Panc1 (cell line): ENCODE data around the gene KDM4E. TPM values are rescaled to one million over a fixed set of nuclear protein-coding genes. Genes with fewer than 3 reads are reported as not detected.

ENCODE experiments used
- ATAC-seq: fragments of 200-7000 bp; cut with Tn5 transposase; 2 replicates; pipeline ENCODE4 v1.9.1; 2020; ENCODE audit warnings: mild to moderate bottlenecking, moderate library complexity
- BruUV-seq: library from RNA; stranded (reverse); fragments of 400-500 nt; replicated peaks from 2 replicates; lab custom pipeline; 2021; lab: Mats Ljungman, UMichigan
- CTCF ChIA-PET: fragments of 300-600 bp; sonication (Branson Sonifier 250); formaldehyde crosslinking; loops from one replicate; lab custom pipeline; 2022; ENCODE audit warnings: antibody characterized with exemption; lab: Charles Lee
- POLR2A ChIA-PET: fragments of 300-600 bp; sonication (Branson Sonifier 250); formaldehyde crosslinking; loops from one replicate; lab custom pipeline; 2022; ENCODE audit warnings: antibody characterized with exemption; lab: Charles Lee
- DNase-seq: peaks from one replicate; pipeline ENCODE4 v3.0.0-alpha.2; 2010; ENCODE audit warnings: low read depth, low spot score
- H3K27ac ChIP-seq: 2 replicates; pipeline ENCODE4 v1.5.1; 2011; ENCODE audit warnings: mild to moderate bottlenecking, low read length, inconsistent platforms
- H3K27me3 ChIP-seq: fragments of 200-500 bp; sonication (Bioruptor generic); 2 replicates; pipeline ENCODE4 v1.6.0; 2014; ENCODE audit warnings: low read length, inconsistent platforms; ENCODE audit not compliant: control insufficient read depth, insufficient read depth
- H3K36me3 ChIP-seq: fragments of 200-500 bp; sonication (Bioruptor generic); 2 replicates; pipeline ENCODE4 v1.5.1; 2014; ENCODE audit warnings: inconsistent platforms, mild to moderate bottlenecking, low read length, moderate library complexity; ENCODE audit not compliant: control insufficient read depth, insufficient read depth
- H3K4me1 ChIP-seq: 2 replicates; pipeline ENCODE4 v1.5.1; 2011; ENCODE audit warnings: inconsistent platforms, mild to moderate bottlenecking, low read length, moderate library complexity; ENCODE audit not compliant: control insufficient read depth, insufficient read depth
- H3K4me3 ChIP-seq, 2 experiments: 2 replicates each; pipeline ENCODE4 v1.5.1; 2011 to 2012; ENCODE audit warnings: low read depth in 2 of 2, low read length in 2 of 2, mild to moderate bottlenecking in 2 of 2, inconsistent platforms in 1 of 2, moderate library complexity in 1 of 2
- H3K9me3 ChIP-seq: fragments of 200-500 bp; sonication (Bioruptor generic); 2 replicates; pipeline ENCODE4 v1.5.1; 2014; ENCODE audit warnings: low read depth, mild to moderate bottlenecking, inconsistent platforms, low read length, moderate library complexity; ENCODE audit not compliant: control insufficient read depth, insufficient read depth
- CTCF ChIP-seq: fragments of 450-650 bp; IDR thresholded peaks from 2 replicates; pipeline ENCODE4 v1.5.1; 2017; ENCODE audit warnings: mild to moderate bottlenecking
- POLR2AphosphoS5 ChIP-seq: IDR thresholded peaks from 2 replicates; pipeline ENCODE4 v1.6.1; 2012; ENCODE audit warnings: mild to moderate bottlenecking, low read depth, low read length, moderate library complexity
- REST ChIP-seq, 2 experiments: IDR thresholded peaks; 2 replicates each; pipeline ENCODE4 v1.6.1; 2011 to 2012; ENCODE audit warnings: low read depth in 2 of 2, control low read depth in 1 of 2, low read length in 1 of 2, mild to moderate bottlenecking in 1 of 2, moderate library complexity in 1 of 2; ENCODE audit not compliant: insufficient read depth in 1 of 2
- SIN3A ChIP-seq: IDR thresholded peaks from 2 replicates; pipeline ENCODE4 v1.6.1; 2012; ENCODE audit warnings: low read depth, mild to moderate bottlenecking, low read length, moderate library complexity, borderline replicate concordance; ENCODE audit not compliant: insufficient read depth
- TCF7L2 ChIP-seq: IDR thresholded peaks from 2 replicates; pipeline ENCODE4 v1.6.1; 2011; ENCODE audit warnings: mild to moderate bottlenecking, low read depth, low read length, inconsistent platforms
- in situ Hi-C: cut with HindIII; loops from 2 replicates; pipeline ENCODE4 v1.10.0; 2016; ENCODE audit warnings: low sequenced_read_pairs, low pct_unique_long_range_greater_than_20kb
- intact Hi-C: fragments of 100-400 bp; cut with micrococcal nuclease; formaldehyde crosslinking; loops from one replicate; pipeline ENCODE4 v1.10.0; 2022; ENCODE audit not compliant: unreplicated experiment
- total RNA-seq: library from RNA; stranded (reverse); gene quantifications from one replicate; pipeline ENCODE4 v1.2.1, GENCODE V29; 2021; ENCODE audit not compliant: unreplicated experiment

Gene KDM4E
- total RNA-seq, 1 experiment from 2014 or later: not detected

- DNase-seq (no peak), ATAC-seq (no peak)
- no peaks in the 10 kb centered on the region for H3K4me1 ChIP-seq
- no peaks in the 10 kb centered on the region for H3K36me3 ChIP-seq
- BruUV-seq: no TSS peak
- intact Hi-C loops (no loop called here), in situ Hi-C loops (no loop called here)
- CTCF ChIA-PET: no interaction called here
- no peaks in the 10 kb centered on the region for H3K27me3 ChIP-seq
- no peaks in the 10 kb centered on the region for H3K9me3 ChIP-seq
- POLR2A ChIA-PET: no interaction called here
- H3K27ac ChIP-seq: no peak overlapping the region
- no peak for TF ChIP-seq CTCF
- TF ChIP-seq SIN3A: no peak
- no peak for TF ChIP-seq TCF7L2
- TF ChIP-seq POLR2AphosphoS5: no peak
- no peak for TF ChIP-seq REST (IDR thresholded peaks at IDR 0.05; ENCODE audit: insufficient read depth in 1 of 2, low read depth in 2 of 2, low read length in 1 of 2)
- no peak overlapping the region for H3K4me3 ChIP-seq
These were observed 49.9 kb downstream of the KDM4E start for GRCh38 chr11:95074792-95075563.

GRCh38 chr11:95076416-95076815, 51.4 kb downstream of the KDM4E start:
- in situ Hi-C loops: no loop called here
- BruUV-seq: no TSS peak
- Histone ChIP-seq H3K9me3 (no peaks in the 10 kb centered on the region), H3K4me1 (no peaks in the 10 kb centered on the region), H3K36me3 (no peaks in the 10 kb centered on the region), H3K4me3 (no peak overlapping the region), H3K27ac (no peak overlapping the region), H3K27me3 (no peaks in the 10 kb centered on the region)
- ATAC-seq (no peak), DNase-seq (no peak)
- CTCF ChIA-PET: interaction anchor here (0.7 kb wide), 1 partner anchor 9 kb away, joined by 3 read pairs; no protein-coding TSS in a partner anchor
- intact Hi-C loops: no loop called here
- TF ChIP-seq SIN3A: no peak
- no peak for TF ChIP-seq REST (IDR thresholded peaks at IDR 0.05; ENCODE audit: insufficient read depth in 1 of 2, low read depth in 2 of 2, low read length in 1 of 2)
- no peak for TF ChIP-seq CTCF
- TF ChIP-seq POLR2AphosphoS5: no peak
- TF ChIP-seq TCF7L2: no peak
- POLR2A ChIA-PET: no interaction called here
